Body of pancreas (tissue), 4 donors: Measurements from ENCODE around the gene SLC16A9.

ENCODE experiments used
- POLR2A ChIP-seq, 3 donors: fragments of 450-650 bp; IDR thresholded peaks; one replicate each; pipeline ENCODE4 v1.6.1; 2016; ENCODE audit warnings: antibody characterized with exemption in 3 of 3, mild to moderate bottlenecking in 2 of 3
- TF ChIP-seq, protein P1 (sequence below), 7 experiments: fragments of 450-650 bp in 4 of 7; fragments of 200-600 bp in 3 of 7; sonication (generic) in 3 of 7; IDR thresholded peaks; one replicate each; pipeline ENCODE4 v1.5.1; 2016 to 2019; ENCODE audit warnings: antibody characterized with exemption in 7 of 7

DNA sequence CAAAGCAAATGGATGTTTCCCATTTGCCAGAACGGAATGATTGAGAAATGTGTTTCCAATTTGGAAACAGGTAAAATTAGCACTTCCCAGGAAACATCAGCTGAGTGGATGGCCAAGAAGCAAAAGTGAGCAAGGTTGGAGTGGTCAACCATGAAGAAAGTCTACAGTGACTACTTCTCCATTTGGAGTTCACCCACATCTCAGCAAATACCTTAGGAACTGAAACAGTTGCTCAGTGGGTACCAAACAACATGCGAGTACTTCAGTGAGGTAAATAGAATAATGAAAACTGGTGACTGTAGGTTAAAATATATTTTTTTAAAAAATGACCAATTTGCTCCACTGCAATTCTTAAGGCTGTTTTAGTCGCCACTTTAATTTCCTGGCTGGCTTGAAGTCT is 57.7 kb downstream of the SLC16A9 start:
- TF ChIP-seq, protein P1, sequence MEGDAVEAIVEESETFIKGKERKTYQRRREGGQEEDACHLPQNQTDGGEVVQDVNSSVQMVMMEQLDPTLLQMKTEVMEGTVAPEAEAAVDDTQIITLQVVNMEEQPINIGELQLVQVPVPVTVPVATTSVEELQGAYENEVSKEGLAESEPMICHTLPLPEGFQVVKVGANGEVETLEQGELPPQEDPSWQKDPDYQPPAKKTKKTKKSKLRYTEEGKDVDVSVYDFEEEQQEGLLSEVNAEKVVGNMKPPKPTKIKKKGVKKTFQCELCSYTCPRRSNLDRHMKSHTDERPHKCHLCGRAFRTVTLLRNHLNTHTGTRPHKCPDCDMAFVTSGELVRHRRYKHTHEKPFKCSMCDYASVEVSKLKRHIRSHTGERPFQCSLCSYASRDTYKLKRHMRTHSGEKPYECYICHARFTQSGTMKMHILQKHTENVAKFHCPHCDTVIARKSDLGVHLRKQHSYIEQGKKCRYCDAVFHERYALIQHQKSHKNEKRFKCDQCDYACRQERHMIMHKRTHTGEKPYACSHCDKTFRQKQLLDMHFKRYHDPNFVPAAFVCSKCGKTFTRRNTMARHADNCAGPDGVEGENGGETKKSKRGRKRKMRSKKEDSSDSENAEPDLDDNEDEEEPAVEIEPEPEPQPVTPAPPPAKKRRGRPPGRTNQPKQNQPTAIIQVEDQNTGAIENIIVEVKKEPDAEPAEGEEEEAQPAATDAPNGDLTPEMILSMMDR (IDR thresholded peaks at IDR 0.05), result no peak
- TF ChIP-seq POLR2A (IDR thresholded peaks at IDR 0.05), result no peak
